GM12878 (cell line): ENCODE measurements around the gene CNPY1. TPM values are rescaled to one million over a fixed set of nuclear protein-coding genes. Genes with fewer than 3 reads are reported as not detected.

ENCODE experiments used
- ATAC-seq: fragments of 200-7000 bp; cut with Tn5 transposase; 3 replicates; pipeline ENCODE4 v1.9.1; 2020; ENCODE audit warnings: mild to moderate bottlenecking, moderate library complexity
- BruUV-seq: library from RNA; stranded (reverse); fragments of 400-500 nt; replicated peaks from 2 replicates; lab custom pipeline; 2021; lab: Mats Ljungman, UMichigan
- CTCF ChIA-PET: fragments of 300-600 bp; sonication (Branson Sonifier 250); formaldehyde crosslinking; extraction: SDS; loops from one replicate; lab custom pipeline; 2021; ENCODE audit warnings: inconsistent platforms; lab: Yijun Ruan, JAX
- POLR2A ChIA-PET: fragments of 350-600 bp; formaldehyde crosslinking; extraction: SDS; loops from one replicate; lab custom pipeline; 2021; ENCODE audit warnings: inconsistent platforms; lab: Charles Lee
- RAD21 ChIA-PET: fragments of 300-600 bp; sonication (Branson Sonifier 250); formaldehyde crosslinking; loops from one replicate; lab custom pipeline; 2023; ENCODE audit warnings: antibody characterized with exemption; ENCODE audit not compliant: unreplicated experiment; lab: Charles Lee
- SMC1A ChIA-PET: fragments of 300-600 bp; sonication (Branson Sonifier 250); formaldehyde crosslinking; loops from one replicate; lab custom pipeline; 2023; ENCODE audit not compliant: unreplicated experiment, uncharacterized antibody; lab: Charles Lee
- DNase-seq: peaks from one replicate; pipeline ENCODE4 v3.0.0-alpha.2; 2011; ENCODE audit warnings: low read depth, low spot score
- FAIRE-seq: peaks from 3 replicates; lab custom pipeline; 2011; peaks lifted over from hg19 to GRCh38; lab: Jason Lieb, UNC
- H2AFZ ChIP-seq: 2 replicates; pipeline ENCODE4 v1.6.0; 2011; ENCODE audit warnings: low read depth, low read length, control low read depth; ENCODE audit not compliant: control insufficient read depth
- H3K27ac ChIP-seq: 2 replicates; pipeline ENCODE4 v1.5.1; 2011; ENCODE audit warnings: control low read depth; ENCODE audit not compliant: control insufficient read depth, insufficient read depth
- H3K27me3 ChIP-seq, 2 experiments: replicated peaks in 1 of 2; 2 replicates each; pipeline versions ENCODE4 v1.6.0 to v1.6.1; 2011; ENCODE audit warnings: low read length in 1 of 2; ENCODE audit not compliant: control insufficient read depth in 2 of 2, insufficient read depth in 2 of 2
- H3K36me3 ChIP-seq, 2 experiments: 2 replicates each; pipeline ENCODE4 v1.5.1; 2011; ENCODE audit warnings: low read length in 1 of 2; ENCODE audit not compliant: control insufficient read depth in 2 of 2, insufficient read depth in 2 of 2
- H3K4me1 ChIP-seq: 2 replicates; pipeline ENCODE4 v1.6.1; 2011; ENCODE audit warnings: mild to moderate bottlenecking, low read length, moderate library complexity, mixed read lengths; ENCODE audit not compliant: control insufficient read depth, insufficient read depth
- H3K4me2 ChIP-seq: 2 replicates; pipeline ENCODE4 v1.6.0; 2011; ENCODE audit warnings: control low read depth; ENCODE audit not compliant: control insufficient read depth, insufficient read depth
- H3K4me3 ChIP-seq: fragments of 200-600 bp; sonication (generic); 2 replicates; pipeline ENCODE4 v1.5.1; 2016
- H3K79me2 ChIP-seq: 2 replicates; pipeline ENCODE4 v1.6.0; 2011; ENCODE audit warnings: low read length; ENCODE audit not compliant: control insufficient read depth, insufficient read depth
- H3K9ac ChIP-seq: 2 replicates; pipeline ENCODE4 v1.8.0; 2011; ENCODE audit warnings: low read length, control low read depth, mixed read lengths; ENCODE audit not compliant: control insufficient read depth, insufficient read depth
- H3K9me3 ChIP-seq: replicated peaks from 3 replicates; pipeline ENCODE4 v1.5.1; 2011; ENCODE audit warnings: mild to moderate bottlenecking, low read length; ENCODE audit not compliant: control insufficient read depth, insufficient read depth
- H4K20me1 ChIP-seq: 2 replicates; pipeline ENCODE4 v1.6.0; 2011; ENCODE audit not compliant: control insufficient read depth, insufficient read depth
- ATF7 ChIP-seq: fragments of 450-650 bp; IDR thresholded peaks from 2 replicates; pipeline ENCODE4 v1.6.1; 2016; ENCODE audit warnings: low read depth, mild to moderate bottlenecking
- BCL3 ChIP-seq: IDR thresholded peaks from 2 replicates; pipeline ENCODE4 v1.6.1; 2011; ENCODE audit warnings: borderline replicate concordance, low read depth, mild to moderate bottlenecking, moderate library complexity, low read length; ENCODE audit not compliant: insufficient read depth, poor library complexity, severe bottlenecking
- CHD2 ChIP-seq: IDR thresholded peaks from 2 replicates; pipeline ENCODE4 v1.6.1; 2011; ENCODE audit warnings: low read depth, low read length, improper control_type of control experiment, borderline replicate concordance
- ELK1 ChIP-seq: IDR thresholded peaks from 2 replicates; pipeline ENCODE4 v1.6.1; 2012; ENCODE audit warnings: low read depth, low read length, improper control_type of control experiment
- FOXK2 ChIP-seq: fragments of 450-650 bp; IDR thresholded peaks from 2 replicates; pipeline ENCODE4 v1.6.1; 2017; ENCODE audit warnings: mild to moderate bottlenecking, moderate library complexity
- GATAD2B ChIP-seq: fragments of 450-650 bp; conservative IDR thresholded peaks from 2 replicates; pipeline ENCODE4 v1.6.1; 2017; ENCODE audit warnings: low read depth, mild to moderate bottlenecking, moderate library complexity
- IKZF1 ChIP-seq: fragments of 450-650 bp; conservative IDR thresholded peaks from 2 replicates; pipeline ENCODE4 v1.6.1; 2017; ENCODE audit warnings: antibody characterized with exemption, mild to moderate bottlenecking
- IRF4 ChIP-seq: IDR thresholded peaks from 2 replicates; pipeline ENCODE4 v1.6.1; 2011; ENCODE audit warnings: low read depth, low read length
- NFIC ChIP-seq: IDR thresholded peaks from 2 replicates; pipeline ENCODE4 v1.6.1; 2012; ENCODE audit warnings: low read depth, mild to moderate bottlenecking, inconsistent platforms, low read length, moderate library complexity
- NR2F1 ChIP-seq: fragments of 450-650 bp; conservative IDR thresholded peaks from 2 replicates; pipeline ENCODE4 v1.6.1; 2017; ENCODE audit warnings: mild to moderate bottlenecking
- PKNOX1 ChIP-seq: fragments of 450-650 bp; IDR thresholded peaks from 2 replicates; pipeline ENCODE4 v1.6.1; 2016; ENCODE audit warnings: mild to moderate bottlenecking
- PML ChIP-seq: IDR thresholded peaks from 2 replicates; pipeline ENCODE4 v1.6.1; 2012; ENCODE audit warnings: low read length, inconsistent platforms
- RB1 ChIP-seq: fragments of 450-650 bp; formaldehyde crosslinking; IDR thresholded peaks from 2 replicates; pipeline ENCODE4 v1.6.1; 2017; ENCODE audit warnings: mild to moderate bottlenecking, borderline replicate concordance
- RBBP5 ChIP-seq: fragments of 200-600 bp; sonication (generic); conservative IDR thresholded peaks from 2 replicates; pipeline ENCODE4 v1.6.1; 2016
- SKIL ChIP-seq: fragments of 450-650 bp; IDR thresholded peaks from 2 replicates; pipeline ENCODE4 v1.6.1; 2017; ENCODE audit warnings: mild to moderate bottlenecking, low read depth, inconsistent platforms; ENCODE audit not compliant: poor library complexity, severe bottlenecking
- SMC3 ChIP-seq: IDR thresholded peaks from 2 replicates; pipeline ENCODE4 v1.6.1; 2011; ENCODE audit warnings: low read length, improper control_type of control experiment, borderline replicate concordance
- SP1 ChIP-seq: IDR thresholded peaks from one replicate; pipeline ENCODE4 v1.6.1; 2011; ENCODE audit warnings: low read depth, low read length
- TBL1XR1 ChIP-seq: IDR thresholded peaks from 2 replicates; pipeline ENCODE4 v1.6.1; 2012; ENCODE audit warnings: low read depth, low read length, improper control_type of control experiment
- TCF7 ChIP-seq: IDR thresholded peaks from 2 replicates; pipeline ENCODE4 v1.6.1; 2014; ENCODE audit warnings: antibody characterized with exemption, borderline replicate concordance
- ZBED1 ChIP-seq: IDR thresholded peaks from 2 replicates; pipeline ENCODE4 v1.6.1; 2016; ENCODE audit warnings: borderline replicate concordance
- WGBS: methylation state at CpG from one replicate; pipeline ENCODE4 v1.1.6; 2016; ENCODE audit warnings: low lambda C conversion rate; ENCODE audit not compliant: insufficient replicate concordance, insufficient coverage; ENCODE audit errors: missing lambda C conversion rate; 5-methylcytosine and 5-hydroxymethylcytosine counted together
- in situ Hi-C: fragments of 300-500 bp; cut with MboI; formaldehyde crosslinking; loops from 9 replicates; pipeline ENCODE4 v1.14.3; 2018; ENCODE audit warnings: mixed read lengths
- intact Hi-C: fragments of 100-400 bp; cut with micrococcal nuclease; formaldehyde crosslinking; loops from one replicate; pipeline ENCODE4 v1.14.2; 2022; ENCODE audit not compliant: unreplicated experiment
- polyA plus RNA-seq, 11 experiments: library from polyadenylated mRNA; depleted of rRNA in 4 of 11; unstranded in 6 of 11; stranded (reverse) in 5 of 11; fragments of >200 nt; fragmentation: Nextera tagmentation in 4 of 11; fragmentation: Illumina TruSeq in 1 of 11; extraction: Ambion mirVana in 4 of 11; extraction: Trizol in 1 of 11; gene quantifications; 1 replicate in 1 of 11; 2 replicates in 10 of 11; pipeline versions ENCODE4 v1.2.1 to v1.2.3, GENCODE V29; 2011 to 2016; ENCODE audit warnings: inconsistent platforms in 2 of 11, missing spikeins in 2 of 11, low read depth in 1 of 11
- total RNA-seq, 4 experiments: library from RNA; depleted of rRNA in 3 of 4; stranded (reverse); fragments of >200 nt in 3 of 4; fragmentation: Illumina TruSeq in 1 of 4; extraction: Trizol in 1 of 4; gene quantifications; 2 replicates each; pipeline versions ENCODE4 v1.2.1 to v1.2.3, GENCODE V29; 2013 to 2021

The CNPY1 gene
- total and polyA plus RNA-seq, 10 of the 15 experiments (the other 5 are each of a cell fraction or from before 2014, with no cell fraction given): not detected

GRCh38 chr7:155584261-155584660 lies 37.9 kb upstream of the CNPY1 start:
- DNase-seq (no peak), FAIRE-seq (no peak), ATAC-seq (no peak)
- Histone ChIP-seq H3K9me3 (no peaks in the 10 kb centered on the region), H3K27me3 (no peaks in the 10 kb centered on the region; a peak in 2 of 4 replicates), H3K27ac (no peak overlapping the region), H3K36me3 (no peaks in the 10 kb centered on the region), H2AFZ (no peak overlapping the region), H4K20me1 (no peaks in the 10 kb centered on the region), H3K4me1 (no peaks in the 10 kb centered on the region), H3K4me3 (no peak overlapping the region), H3K4me2 (no peak overlapping the region), H3K9ac (no peak overlapping the region), H3K79me2 (no peaks in the 10 kb centered on the region)
- intact Hi-C loops (no loop called here), in situ Hi-C loops (no loop called here)
- ChIA-PET RAD21 (no interaction called here), CTCF (interaction anchor here (2.5 kb wide), 1 partner anchor 14 kb away, joined by 12 read pairs; no protein-coding TSS in a partner anchor), POLR2A (no interaction called here), SMC1A (no interaction called here)
- 40% methylated on average over 7 of the region's 7 CpGs for WGBS
- TF ChIP-seq SMC3 (no peak), SKIL (no peak), TCF7 (no peak), ZBED1 (no peak), PML (no peak), IRF4 (no peak), BCL3 (no peak), SP1 (no peak), PKNOX1 (no peak), RBBP5 (no peak), ATF7 (no peak), GATAD2B (no peak), CHD2 (no peak), ELK1 (no peak), TBL1XR1 (no peak), IKZF1 (no peak), NFIC (no peak), FOXK2 (no peak), RB1 (no peak), NR2F1 (no peak)
- no TSS peak for BruUV-seq
